ENCODE results near the gene TOP2A.
"Not testable (repeated sequence)": the region's sequence is repeated elsewhere in the genome, so short reads cannot be mapped to it uniquely, and the experiment has no call there.

Gene TOP2A

GRCh38 chr17:40432864-40433528, 15.3 kb upstream of the TOP2A start:
- in situ Hi-C loops (cut with MboI; ENCODE audit: low sequenced_read_pairs): no loop called here

- in situ Hi-C loops (cut with MboI; ENCODE audit: low sequenced_read_pairs): no loop called here
These were observed 13.5 kb upstream of the TOP2A start for GRCh38 chr17:40431231-40431602.

GRCh38 chr17:40430272-40431230, 12.9 kb upstream of the TOP2A start:
- in situ Hi-C loops (cut with MboI; ENCODE audit: low sequenced_read_pairs): no loop called here

GRCh38 chr17:40427002-40427491, 9.4 kb upstream of the TOP2A start:
- in situ Hi-C loops (cut with MboI; ENCODE audit: low sequenced_read_pairs): no loop called here

GRCh38 chr17:40425741-40426140, 8.0 kb upstream of the TOP2A start:
- in situ Hi-C loops (cut with MboI; ENCODE audit: low sequenced_read_pairs): no loop called here

GRCh38 chr17:40422990-40423633, 5.4 kb upstream of the TOP2A start:
- in situ Hi-C loops (cut with MboI; ENCODE audit: low sequenced_read_pairs): no loop called here

- in situ Hi-C loops (cut with MboI; ENCODE audit: low sequenced_read_pairs): no loop called here
These were observed 2.0 kb upstream of the TOP2A start for GRCh38 chr17:40419559-40420331.

- in situ Hi-C loops (cut with MboI; ENCODE audit: low sequenced_read_pairs): no loop called here
These were observed 671 bp upstream of the TOP2A start for GRCh38 chr17:40418428-40418706.

GRCh38 chr17:40417258-40417608, 463 bp downstream of the TOP2A start:
- in situ Hi-C loops (cut with MboI; ENCODE audit: low sequenced_read_pairs): no loop called here

- in situ Hi-C loops (cut with MboI; ENCODE audit: low sequenced_read_pairs): no loop called here
These were observed 1.0 kb downstream of the TOP2A start for GRCh38 chr17:40416671-40417070.

GRCh38 chr17:40415390-40415789, 2.3 kb downstream of the TOP2A start:
- in situ Hi-C loops (cut with MboI; ENCODE audit: low sequenced_read_pairs): no loop called here

- in situ Hi-C loops (cut with MboI; ENCODE audit: low sequenced_read_pairs): not testable (repeated sequence)
These were observed 3.4 kb downstream of the TOP2A start for GRCh38 chr17:40414312-40414711.

GRCh38 chr17:40412880-40413279, 4.8 kb downstream of the TOP2A start:
- in situ Hi-C loops (cut with MboI; ENCODE audit: low sequenced_read_pairs): no loop called here

- in situ Hi-C loops (cut with MboI; ENCODE audit: low sequenced_read_pairs): no loop called here
These were observed 5.9 kb downstream of the TOP2A start for GRCh38 chr17:40411821-40412220.

GRCh38 chr17:40410082-40410481, 7.6 kb downstream of the TOP2A start:
- in situ Hi-C loops (cut with MboI; ENCODE audit: low sequenced_read_pairs): no loop called here

GRCh38 chr17:40409540-40409939, 8.2 kb downstream of the TOP2A start:
- in situ Hi-C loops (cut with MboI; ENCODE audit: low sequenced_read_pairs): not testable (repeated sequence)

GRCh38 chr17:40407460-40407859, 10.2 kb downstream of the TOP2A start:
- in situ Hi-C loops (cut with MboI; ENCODE audit: low sequenced_read_pairs): no loop called here

GRCh38 chr17:40404003-40404402, 13.7 kb downstream of the TOP2A start:
- in situ Hi-C loops (cut with MboI; ENCODE audit: low sequenced_read_pairs): no loop called here

- in situ Hi-C loops (cut with MboI; ENCODE audit: low sequenced_read_pairs): no loop called here
These were observed 15.0 kb downstream of the TOP2A start for GRCh38 chr17:40402668-40403067.

GRCh38 chr17:40399185-40399584, 18.5 kb downstream of the TOP2A start:
- in situ Hi-C loops (cut with MboI; ENCODE audit: low sequenced_read_pairs): loop anchor here (10.0 kb wide), 1 partner anchor 136 kb away; no protein-coding TSS in a partner anchor

GRCh38 chr17:40386555-40386954, 31.1 kb downstream of the TOP2A start:
- in situ Hi-C loops (cut with MboI; ENCODE audit: low sequenced_read_pairs): not testable (repeated sequence)
